GM23338 (cell line): Measurements from ENCODE around the gene KIAA0586. TPM values are rescaled to one million over a fixed set of nuclear protein-coding genes. Genes with fewer than 3 reads are reported as not detected.
"Not testable (repeated sequence)": the region's sequence is repeated elsewhere in the genome, so short reads cannot be mapped to it uniquely, and the experiment has no call there.

ENCODE experiments used
- ATAC-seq: fragments of 200-7000 bp; cut with Tn5 transposase; 3 replicates; pipeline ENCODE4 v1.9.1; 2020
- DNase-seq: peaks from one replicate; pipeline ENCODE4 v3.0.0-alpha.2; 2015; ENCODE audit warnings: low spot score
- H2AFZ ChIP-seq: fragments of 200-600 bp; sonication (generic); 2 replicates; pipeline ENCODE4 v1.8.0; 2016; ENCODE audit warnings: antibody characterized with exemption, mild to moderate bottlenecking, moderate library complexity
- H3F3A ChIP-seq: fragments of 200-600 bp; sonication (generic); replicated peaks from 2 replicates; pipeline ENCODE4 v1.8.0; 2017; ENCODE audit warnings: antibody characterized with exemption, mixed run types, low read depth
- H3K27ac ChIP-seq: fragments of 200-600 bp; sonication (generic); 2 replicates; pipeline ENCODE4 v1.6.1; 2016; ENCODE audit warnings: low read depth
- H3K27me3 ChIP-seq: fragments of 200-600 bp; sonication (generic); 2 replicates; pipeline ENCODE4 v1.8.0; 2016; ENCODE audit warnings: mild to moderate bottlenecking, mixed run types, moderate library complexity; ENCODE audit not compliant: insufficient read depth
- H3K36me3 ChIP-seq: fragments of 200-600 bp; sonication (generic); 2 replicates; pipeline ENCODE4 v1.8.0; 2016; ENCODE audit warnings: mild to moderate bottlenecking; ENCODE audit not compliant: insufficient read depth
- H3K4me1 ChIP-seq: fragments of 200-600 bp; sonication (generic); 2 replicates; pipeline ENCODE4 v1.8.0; 2016; ENCODE audit warnings: mild to moderate bottlenecking, moderate library complexity; ENCODE audit not compliant: insufficient read depth
- H3K4me2 ChIP-seq: fragments of 200-600 bp; sonication (generic); 2 replicates; pipeline ENCODE4 v1.7.1; 2017; ENCODE audit warnings: mixed run types
- H3K4me3 ChIP-seq: fragments of 200-600 bp; sonication (generic); 2 replicates; pipeline ENCODE4 v1.6.1; 2016; ENCODE audit warnings: mixed run types
- H3K79me2 ChIP-seq: fragments of 200-600 bp; sonication (generic); replicated peaks from 2 replicates; pipeline ENCODE4 v1.8.0; 2017; ENCODE audit warnings: mild to moderate bottlenecking; ENCODE audit not compliant: insufficient read depth
- H3K9me2 ChIP-seq: fragments of 200-600 bp; sonication (generic); 2 replicates; pipeline ENCODE4 v1.8.0; 2017; ENCODE audit not compliant: insufficient read depth
- H4K20me1 ChIP-seq: fragments of 200-600 bp; sonication (generic); replicated peaks from 2 replicates; pipeline ENCODE4 v1.8.0; 2017; ENCODE audit warnings: mild to moderate bottlenecking; ENCODE audit not compliant: insufficient read depth
- H3K27ac Mint-ChIP-seq: 2 replicates; pipeline ENCODE4 v1.8.0; 2020; ENCODE audit warnings: inconsistent platforms, mild to moderate bottlenecking, moderate library complexity, mixed read lengths
- H3K27me3 Mint-ChIP-seq: 3 replicates; pipeline ENCODE4 v1.8.0; 2022; ENCODE audit warnings: low read depth, mild to moderate bottlenecking, moderate library complexity, mixed read lengths, inconsistent platforms; ENCODE audit not compliant: insufficient read depth, poor library complexity
- H3K36me3 Mint-ChIP-seq: 3 replicates; pipeline ENCODE4 v1.8.0; 2021; ENCODE audit warnings: low read depth, mild to moderate bottlenecking, inconsistent platforms, moderate library complexity, mixed read lengths
- H3K4me1 Mint-ChIP-seq: 3 replicates; pipeline ENCODE4 v1.8.0; 2020; ENCODE audit warnings: mild to moderate bottlenecking, inconsistent platforms, mixed read lengths
- H3K4me3 Mint-ChIP-seq: 3 replicates; pipeline ENCODE4 v1.8.0; 2021; ENCODE audit warnings: moderate library complexity, mild to moderate bottlenecking, inconsistent platforms, mixed read lengths
- H3K9me3 Mint-ChIP-seq: 3 replicates; pipeline ENCODE4 v1.8.0; 2020; ENCODE audit warnings: moderate library complexity, mild to moderate bottlenecking, inconsistent platforms, mixed read lengths
- EZH2 ChIP-seq: fragments of 200-600 bp; sonication (generic); IDR thresholded peaks from one replicate; pipeline ENCODE4 v1.8.0; 2017; ENCODE audit warnings: antibody characterized with exemption, mild to moderate bottlenecking, low read depth; ENCODE audit not compliant: unreplicated experiment
- STAT1 ChIP-seq: IDR thresholded peaks from one replicate; pipeline ENCODE4 v1.6.1; 2016; ENCODE audit warnings: antibody characterized with exemption; ENCODE audit not compliant: unreplicated experiment
- ZNF331 ChIP-seq: fragments of 250-450 bp; sonication (Bioruptor Pico); IDR thresholded peaks from 2 replicates; pipeline ENCODE4 v1.5.0; 2020; ENCODE audit warnings: low read depth, mild to moderate bottlenecking, moderate library complexity
- polyA plus RNA-seq: library from polyadenylated mRNA; unstranded; fragments of >200 nt; fragmentation: Nextera tagmentation; extraction: Ambion mirVana; gene quantifications from 2 replicates; pipeline ENCODE4 v1.2.1, GENCODE V29; 2016
- total RNA-seq: library from RNA; depleted of rRNA; stranded (reverse); fragments of >200 nt; shearing (Covaris generic); gene quantifications from 2 replicates; pipeline ENCODE4 v1.2.3, GENCODE V29; 2014
- TF ChIP-seq, protein P1 (sequence below): fragments of 250-450 bp; sonication (Bioruptor Pico); IDR thresholded peaks from 2 replicates; pipeline ENCODE4 v1.5.0; 2020; ENCODE audit warnings: mild to moderate bottlenecking, moderate library complexity
- TF ChIP-seq, protein P2 (sequence below): IDR thresholded peaks from 2 replicates; pipeline ENCODE4 v1.6.1; 2016; ENCODE audit warnings: antibody characterized with exemption

KIAA0586 gene
- total and polyA plus RNA-seq, 2 experiments from 2014 or later: 22.2 to 23.7 TPM

DNA sequence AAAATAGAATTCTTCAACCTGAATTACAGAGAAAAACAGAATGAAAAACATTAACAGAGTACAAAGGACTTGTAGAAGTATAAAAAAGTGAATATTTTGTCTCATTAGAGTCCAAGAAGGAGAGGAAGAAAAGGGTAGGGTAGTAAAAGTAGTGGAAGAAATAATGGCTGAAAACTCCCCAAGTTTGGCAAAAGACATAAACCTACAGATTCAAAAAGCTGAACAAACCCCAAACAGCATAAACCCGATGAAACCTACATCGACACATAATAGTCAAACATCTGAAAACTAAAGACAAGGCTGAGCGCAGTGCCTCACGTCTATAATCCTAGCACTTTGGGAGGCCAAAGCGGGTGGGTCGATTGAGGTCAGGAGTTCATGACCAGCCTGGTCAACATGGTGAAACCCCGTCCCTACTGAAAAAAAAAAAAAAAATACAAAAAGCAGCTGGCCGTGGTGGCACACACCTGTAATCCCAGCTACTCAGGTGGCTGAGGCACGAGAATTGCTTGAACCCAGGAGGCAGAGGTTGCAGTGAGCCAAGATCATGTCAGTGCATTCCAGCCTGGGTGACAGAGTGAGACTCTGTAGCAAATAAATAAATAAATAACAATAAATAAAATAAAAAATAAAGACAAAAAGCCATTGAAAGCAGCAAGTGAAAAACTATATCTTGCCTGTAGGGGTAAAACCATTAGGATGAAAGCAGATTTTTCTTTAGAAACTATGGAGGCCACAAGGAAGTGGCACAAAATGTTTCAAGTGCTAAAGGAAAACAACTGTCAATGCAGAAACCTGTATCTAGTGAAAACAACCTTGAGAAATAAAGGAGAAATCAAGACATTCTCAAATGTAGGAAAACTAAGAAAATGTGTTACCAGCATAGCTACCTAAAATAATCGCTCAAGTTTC is 11.6 kb upstream of the KIAA0586 start (continued):
- TF ChIP-seq, protein P1, sequence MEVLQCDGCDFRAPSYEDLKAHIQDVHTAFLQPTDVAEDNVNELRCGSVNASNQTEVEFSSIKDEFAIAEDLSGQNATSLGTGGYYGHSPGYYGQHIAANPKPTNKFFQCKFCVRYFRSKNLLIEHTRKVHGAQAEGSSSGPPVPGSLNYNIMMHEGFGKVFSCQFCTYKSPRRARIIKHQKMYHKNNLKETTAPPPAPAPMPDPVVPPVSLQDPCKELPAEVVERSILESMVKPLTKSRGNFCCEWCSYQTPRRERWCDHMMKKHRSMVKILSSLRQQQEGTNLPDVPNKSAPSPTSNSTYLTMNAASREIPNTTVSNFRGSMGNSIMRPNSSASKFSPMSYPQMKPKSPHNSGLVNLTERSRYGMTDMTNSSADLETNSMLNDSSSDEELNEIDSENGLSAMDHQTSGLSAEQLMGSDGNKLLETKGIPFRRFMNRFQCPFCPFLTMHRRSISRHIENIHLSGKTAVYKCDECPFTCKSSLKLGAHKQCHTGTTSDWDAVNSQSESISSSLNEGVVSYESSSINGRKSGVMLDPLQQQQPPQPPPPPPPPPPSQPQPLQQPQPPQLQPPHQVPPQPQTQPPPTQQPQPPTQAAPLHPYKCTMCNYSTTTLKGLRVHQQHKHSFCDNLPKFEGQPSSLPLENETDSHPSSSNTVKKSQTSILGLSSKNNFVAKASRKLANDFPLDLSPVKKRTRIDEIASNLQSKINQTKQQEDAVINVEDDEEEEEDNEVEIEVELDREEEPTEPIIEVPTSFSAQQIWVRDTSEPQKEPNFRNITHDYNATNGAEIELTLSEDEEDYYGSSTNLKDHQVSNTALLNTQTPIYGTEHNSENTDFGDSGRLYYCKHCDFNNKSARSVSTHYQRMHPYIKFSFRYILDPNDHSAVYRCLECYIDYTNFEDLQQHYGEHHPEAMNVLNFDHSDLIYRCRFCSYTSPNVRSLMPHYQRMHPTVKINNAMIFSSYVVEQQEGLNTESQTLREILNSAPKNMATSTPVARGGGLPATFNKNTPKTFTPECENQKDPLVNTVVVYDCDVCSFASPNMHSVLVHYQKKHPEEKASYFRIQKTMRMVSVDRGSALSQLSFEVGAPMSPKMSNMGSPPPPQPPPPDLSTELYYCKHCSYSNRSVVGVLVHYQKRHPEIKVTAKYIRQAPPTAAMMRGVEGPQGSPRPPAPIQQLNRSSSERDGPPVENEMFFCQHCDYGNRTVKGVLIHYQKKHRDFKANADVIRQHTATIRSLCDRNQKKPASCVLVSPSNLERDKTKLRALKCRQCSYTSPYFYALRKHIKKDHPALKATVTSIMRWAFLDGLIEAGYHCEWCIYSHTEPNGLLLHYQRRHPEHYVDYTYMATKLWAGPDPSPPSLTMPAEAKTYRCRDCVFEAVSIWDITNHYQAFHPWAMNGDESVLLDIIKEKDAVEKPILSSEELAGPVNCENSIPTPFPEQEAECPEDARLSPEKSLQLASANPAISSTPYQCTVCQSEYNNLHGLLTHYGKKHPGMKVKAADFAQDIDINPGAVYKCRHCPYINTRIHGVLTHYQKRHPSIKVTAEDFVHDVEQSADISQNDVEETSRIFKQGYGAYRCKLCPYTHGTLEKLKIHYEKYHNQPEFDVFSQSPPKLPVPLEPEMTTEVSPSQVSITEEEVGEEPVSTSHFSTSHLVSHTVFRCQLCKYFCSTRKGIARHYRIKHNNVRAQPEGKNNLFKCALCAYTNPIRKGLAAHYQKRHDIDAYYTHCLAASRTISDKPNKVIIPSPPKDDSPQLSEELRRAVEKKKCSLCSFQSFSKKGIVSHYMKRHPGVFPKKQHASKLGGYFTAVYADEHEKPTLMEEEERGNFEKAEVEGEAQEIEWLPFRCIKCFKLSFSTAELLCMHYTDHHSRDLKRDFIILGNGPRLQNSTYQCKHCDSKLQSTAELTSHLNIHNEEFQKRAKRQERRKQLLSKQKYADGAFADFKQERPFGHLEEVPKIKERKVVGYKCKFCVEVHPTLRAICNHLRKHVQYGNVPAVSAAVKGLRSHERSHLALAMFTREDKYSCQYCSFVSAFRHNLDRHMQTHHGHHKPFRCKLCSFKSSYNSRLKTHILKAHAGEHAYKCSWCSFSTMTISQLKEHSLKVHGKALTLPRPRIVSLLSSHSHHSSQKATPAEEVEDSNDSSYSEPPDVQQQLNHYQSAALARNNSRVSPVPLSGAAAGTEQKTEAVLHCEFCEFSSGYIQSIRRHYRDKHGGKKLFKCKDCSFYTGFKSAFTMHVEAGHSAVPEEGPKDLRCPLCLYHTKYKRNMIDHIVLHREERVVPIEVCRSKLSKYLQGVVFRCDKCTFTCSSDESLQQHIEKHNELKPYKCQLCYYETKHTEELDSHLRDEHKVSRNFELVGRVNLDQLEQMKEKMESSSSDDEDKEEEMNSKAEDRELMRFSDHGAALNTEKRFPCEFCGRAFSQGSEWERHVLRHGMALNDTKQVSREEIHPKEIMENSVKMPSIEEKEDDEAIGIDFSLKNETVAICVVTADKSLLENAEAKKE: no peak
- no peak for TF ChIP-seq ZNF331
- TF ChIP-seq, protein P2, sequence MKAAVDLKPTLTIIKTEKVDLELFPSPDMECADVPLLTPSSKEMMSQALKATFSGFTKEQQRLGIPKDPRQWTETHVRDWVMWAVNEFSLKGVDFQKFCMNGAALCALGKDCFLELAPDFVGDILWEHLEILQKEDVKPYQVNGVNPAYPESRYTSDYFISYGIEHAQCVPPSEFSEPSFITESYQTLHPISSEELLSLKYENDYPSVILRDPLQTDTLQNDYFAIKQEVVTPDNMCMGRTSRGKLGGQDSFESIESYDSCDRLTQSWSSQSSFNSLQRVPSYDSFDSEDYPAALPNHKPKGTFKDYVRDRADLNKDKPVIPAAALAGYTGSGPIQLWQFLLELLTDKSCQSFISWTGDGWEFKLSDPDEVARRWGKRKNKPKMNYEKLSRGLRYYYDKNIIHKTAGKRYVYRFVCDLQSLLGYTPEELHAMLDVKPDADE: no peak
- TF ChIP-seq STAT1: no peak
- no peak for TF ChIP-seq EZH2

- H3K9me3 Mint-ChIP-seq, H3K4me1 ChIP-seq, H2AFZ ChIP-seq, H3K27ac ChIP-seq, H3K27ac Mint-ChIP-seq, H3K4me3 Mint-ChIP-seq, H3K4me2 ChIP-seq, H3K27me3 Mint-ChIP-seq, H3K4me1 Mint-ChIP-seq, H3K4me3 ChIP-seq, ATAC-seq, H3K27me3 ChIP-seq, H3K9me2 ChIP-seq, H3F3A ChIP-seq, DNase-seq: not testable (repeated sequence)
- H3K36me3 Mint-ChIP-seq: peaks cover 71% of the 10 kb centered on the region
- H3K36me3 ChIP-seq: peaks cover 32% of the 10 kb centered on the region
- peaks cover 15% of the 10 kb centered on the region; the same call in 1 of the 2 replicates for H4K20me1 ChIP-seq
- H3K79me2 ChIP-seq: peaks cover 13% of the 10 kb centered on the region
Measured at GRCh38 chr14:58416934-58417333, 10.6 kb upstream of the KIAA0586 start.
